ENCODE data around the gene ERMAP. TPM values are rescaled to one million over a fixed set of nuclear protein-coding genes. Genes with fewer than 3 reads are reported as not detected.

Gene ERMAP
- total and polyA plus RNA-seq, 2 of the 8 experiments (the other 6 are each of a cell fraction or from before 2014, with no cell fraction given): 2.5 to 3.9 TPM

- ChIA-PET CTCF (ENCODE audit: partially characterized antibody) (interaction anchor here (0.8 to 1.6 kb wide), 5 partner anchors 20 to 50 kb away, joined by 3 to 7 read pairs (median 5); partner anchors contain the start of genes C1orf50, P3H1 and ZNF691), POLR2A (ENCODE audit: partially characterized antibody) (interaction anchor here (0.6 to 3.8 kb wide), 18 partner anchors 9 to 552 kb away, joined by 3 to 17 read pairs (median 4); partner anchors contain the start of genes ELOVL1 and ZNF691)
- Histone ChIP-seq H3K9me3 (ENCODE audit: insufficient read depth in 2 of 2, low read depth in 1 of 2, low read length in 1 of 2) (no peaks in the 10 kb centered on the region), H3K36me3 (ENCODE audit: control insufficient read depth in 2 of 4, insufficient read depth in 4 of 4, low read length in 3 of 4) (no peaks in the 10 kb centered on the region; a peak in 1 of 8 replicates), H3K18ac (ENCODE audit: extremely low read depth, low read length) (peak overlapping the region; percentile 48; the same call in 1 of the 2 replicates), H4K5ac (ENCODE audit: insufficient read length, low read depth, low read length) (no peak overlapping the region), H4K20me1 (replicated peaks in 1 of 2; ENCODE audit: control insufficient read depth in 1 of 2, insufficient read depth in 2 of 2, low read length in 2 of 2) (peaks cover 0 to 2% of the 10 kb centered on the region in 2 experiments), H3K4me3 (ENCODE audit: extremely low read depth in 1 of 4, insufficient read depth in 2 of 4, low read depth in 3 of 4, low read length in 4 of 4) (peak overlapping the region; percentile 60 to 81 (median 69)), H2AFZ (ENCODE audit: low read length) (no peak overlapping the region), H3K27ac (ENCODE audit: low read depth, low read length) (peak overlapping the region; percentile 28; the same call in 1 of the 2 replicates), H3K79me2 (ENCODE audit: control insufficient read depth in 1 of 2, insufficient read depth in 2 of 2, low read length in 2 of 2) (no peaks in the 10 kb centered on the region), H3K79me1 (ENCODE audit: low read depth, low read length) (no peaks in the 10 kb centered on the region; the same call in 1 of the 2 replicates), H3K4me1 (replicated peaks in 1 of 4; ENCODE audit: control insufficient read depth in 3 of 4, insufficient read depth in 4 of 4, low read length in 3 of 4) (peaks cover 3 to 10% (median 5%) of the 10 kb centered on the region in 4 experiments; a peak in 6 of 7 replicates), H3K27me3 (replicated peaks in 1 of 4; ENCODE audit: control insufficient read depth in 3 of 4, extremely low read depth in 1 of 4, insufficient read depth in 3 of 4, low read length in 3 of 4) (no peaks in the 10 kb centered on the region), H2BK12ac (ENCODE audit: low read depth, low read length) (no peak overlapping the region), H4K8ac (ENCODE audit: extremely low read depth, insufficient read depth, low read length) (no peak overlapping the region), H3K9ac (replicated peaks in 1 of 4; ENCODE audit: extremely low read depth in 1 of 4, low read depth in 3 of 4, low read length in 3 of 4) (peak overlapping the region in 2 of 4 experiments; percentile 2 to 68; a peak in 2 of 7 replicates), H2BK5ac (ENCODE audit: low read depth, low read length) (peak overlapping the region; percentile 36; the same call in 1 of the 2 replicates), H2AK5ac (ENCODE audit: low read depth, low read length) (no peak overlapping the region), H4K91ac (replicated peaks; ENCODE audit: insufficient read length, low read length) (no peak overlapping the region), H2BK15ac (ENCODE audit: low read length) (no peak overlapping the region), H2BK20ac (ENCODE audit: low read length) (no peak overlapping the region), H3K4me2 (ENCODE audit: insufficient read depth in 1 of 2, low read depth in 2 of 2, low read length in 2 of 2) (peak overlapping the region; percentile 74 to 83), H2BK120ac (replicated peaks; ENCODE audit: low read depth, low read length) (no peak overlapping the region), H3K23me2 (ENCODE audit: low read depth, low read length) (peaks cover 6% of the 10 kb centered on the region; the same call in 1 of the 2 replicates), H3K4ac (replicated peaks; ENCODE audit: insufficient read length, low read depth, low read length) (no peak overlapping the region), H3K23ac (ENCODE audit: insufficient read length) (no peak overlapping the region), H3K14ac (ENCODE audit: insufficient read length) (no peak overlapping the region), H3K56ac (replicated peaks; ENCODE audit: insufficient read length, low read depth, low read length) (no peak overlapping the region)
- WGBS, 2 experiments (ENCODE audit: extremely low coverage in 1 of 2, insufficient coverage in 1 of 2, insufficient read length in 1 of 2, insufficient replicate concordance in 2 of 2, low coverage in 1 of 2, low lambda C conversion rate in 2 of 2, missing lambda C conversion rate in 1 of 2): 52% methylated on average over 7 of the region's 7 CpGs; no CpG with 5 or more reads in 1 of the 2 experiments
- no peak for FAIRE-seq
- DNase-seq (ENCODE audit: low read depth in 1 of 2, low spot score in 2 of 2): peak in 1 of 2 experiments; percentile 47
- TF ChIP-seq JUND (IDR thresholded peaks at IDR 0.05; ENCODE audit: low read length) (no peak), ATF3 (IDR thresholded peaks at IDR 0.05; ENCODE audit: insufficient read depth, low read depth, low read length) (no peak), SIN3A (conservative IDR thresholded peaks at IDR 0.05 in 1 of 2, IDR thresholded peaks at IDR 0.05 in 1 of 2; ENCODE audit: low read depth in 1 of 2, low read length in 2 of 2) (peak in 1 of 2 experiments; percentile 12; a peak in 1 of 4 replicates), TCF12 (IDR thresholded peaks at IDR 0.05; ENCODE audit: low read depth, low read length) (no peak)
Observed at GRCh38 chr1:42815941-42816584, 859 bp upstream of the ERMAP start.

All from H1 (cell line).